ENCODE results near the gene ANKRD33.

The ANKRD33 gene

GRCh38 chr12:51922146-51922545, 34.2 kb downstream of the ANKRD33 start:
- DNase-seq: no peak

GRCh38 chr12:51922762-51923505, 35.0 kb downstream of the ANKRD33 start:
- DNase-seq: no peak

GRCh38 chr12:51923506-51924365, 35.8 kb downstream of the ANKRD33 start:
- peak; percentile 82 for DNase-seq

- DNase-seq: no peak
Observed at GRCh38 chr12:51924551-51925319, 36.8 kb downstream of the ANKRD33 start.

- no peak for DNase-seq
Observed at GRCh38 chr12:51925346-51926063, 37.6 kb downstream of the ANKRD33 start.

GRCh38 chr12:51926064-51926632, 38.2 kb downstream of the ANKRD33 start:
- DNase-seq: no peak

- DNase-seq: peak; percentile 71
Observed at GRCh38 chr12:51926718-51927117, 38.8 kb downstream of the ANKRD33 start.

- no peak for DNase-seq
Observed at GRCh38 chr12:51932218-51933076, 44.5 kb downstream of the ANKRD33 start.

- DNase-seq: no peak
Observed at GRCh38 chr12:51934080-51934479, 46.2 kb downstream of the ANKRD33 start.

- DNase-seq: no peak
Observed at GRCh38 chr12:51937926-51938325, 50.0 kb downstream of the ANKRD33 start.

GRCh38 chr12:51938726-51939125, 50.8 kb downstream of the ANKRD33 start:
- no peak for DNase-seq

- peak; percentile 1 for DNase-seq
Observed at GRCh38 chr12:51941011-51941581, 53.2 kb downstream of the ANKRD33 start.
